ENCODE results near the gene NRTN.

Gene NRTN

GRCh38 chr19:5814852-5815246 is 10.0 kb downstream of the NRTN start:
- DNase-seq, result no peak

- DNase-seq, result no peak
These were observed 12.4 kb downstream of the NRTN start for GRCh38 chr19:5817218-5817617.

- DNase-seq, result no peak
These were observed 13.7 kb downstream of the NRTN start for GRCh38 chr19:5818594-5818993.

- DNase-seq, result no peak
These were observed 15.9 kb downstream of the NRTN start for GRCh38 chr19:5820785-5821184.

GRCh38 chr19:5821521-5822180 is 16.8 kb downstream of the NRTN start:
- no peak for DNase-seq

GRCh38 chr19:5822181-5822844 is 17.4 kb downstream of the NRTN start:
- DNase-seq, result no peak

GRCh38 chr19:5823579-5824281 is 18.9 kb downstream of the NRTN start:
- no peak for DNase-seq

GRCh38 chr19:5824751-5825150 is 19.9 kb downstream of the NRTN start:
- DNase-seq, result no peak

- DNase-seq, result no peak
These were observed 20.3 kb downstream of the NRTN start for GRCh38 chr19:5825178-5825577.

GRCh38 chr19:5826531-5827341 is 21.9 kb downstream of the NRTN start:
- peak in 1 of 5 donors; percentile 37 for DNase-seq

- no peak for DNase-seq
These were observed 22.5 kb downstream of the NRTN start for GRCh38 chr19:5827342-5827890.

GRCh38 chr19:5827891-5828660 is 23.2 kb downstream of the NRTN start:
- DNase-seq, result peak; percentile 84 to 97 (median 89)

- DNase-seq, result peak in 1 of 5 donors; percentile 20
These were observed 24.0 kb downstream of the NRTN start for GRCh38 chr19:5828661-5829566.

- DNase-seq, result no peak
These were observed 24.9 kb downstream of the NRTN start for GRCh38 chr19:5829567-5830310.

- DNase-seq, result no peak
These were observed 26.3 kb downstream of the NRTN start for GRCh38 chr19:5831159-5831558.

GRCh38 chr19:5832061-5832460 is 27.2 kb downstream of the NRTN start:
- no peak for DNase-seq

- no peak for DNase-seq
These were observed 27.8 kb downstream of the NRTN start for GRCh38 chr19:5832527-5833216.

GRCh38 chr19:5837761-5838352 is 33.0 kb downstream of the NRTN start:
- no peak for DNase-seq
